HFF-Myc (cell line): ENCODE data around the gene COPS3.
"Not testable (repeated sequence)": the region's sequence is repeated elsewhere in the genome, so short reads cannot be mapped to it uniquely, and the experiment has no call there.

Source experiments
- DNase-seq: peaks from one replicate; pipeline ENCODE4 v3.0.0-alpha.2; 2011; ENCODE audit warnings: low read depth; ENCODE audit errors: extremely low read depth
- H3K4me3 ChIP-seq: replicated peaks from 2 replicates; pipeline ENCODE4 v1.5.1; 2011; ENCODE audit warnings: low read depth, mild to moderate bottlenecking, control low read depth, low read length
- CTCF ChIP-seq: IDR thresholded peaks from 2 replicates; pipeline ENCODE4 v1.5.1; 2012; ENCODE audit warnings: mild to moderate bottlenecking, low read depth, low read length, control low read depth; ENCODE audit errors: missing control alignments

Gene COPS3

DNA sequence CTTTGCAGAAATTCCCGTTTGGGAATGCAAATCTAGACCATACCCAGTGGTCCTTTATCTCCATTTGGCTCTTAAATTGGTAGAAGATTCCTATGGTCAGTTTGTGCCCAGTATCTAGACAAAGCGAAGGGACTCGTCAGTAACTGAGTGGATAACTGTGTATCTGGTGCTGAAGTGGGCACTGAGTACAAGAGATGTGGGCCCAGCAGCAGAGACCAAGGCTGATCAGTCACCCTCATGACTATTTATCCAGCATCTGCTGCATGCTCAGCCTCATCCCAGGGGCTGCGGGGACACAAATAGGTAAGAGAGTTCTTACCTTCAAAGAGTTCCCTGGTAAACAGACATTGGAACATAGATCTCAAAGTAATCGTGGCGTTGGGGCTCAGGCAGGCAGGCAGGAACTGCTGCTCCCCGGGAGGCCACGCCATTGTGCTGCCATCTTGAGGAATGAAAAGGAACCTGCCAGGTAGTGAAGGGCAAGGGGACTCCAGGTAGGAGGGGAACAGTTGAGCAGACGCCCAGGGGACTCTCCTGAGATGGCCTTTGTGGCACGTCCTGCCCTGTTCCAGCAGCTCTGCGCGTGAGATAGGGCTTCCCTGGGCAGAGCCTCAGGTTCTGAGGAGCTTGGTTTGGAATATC lies 32.4 kb upstream of the COPS3 start:
- peak; percentile 43 for TF ChIP-seq CTCF
- DNase-seq = no peak
- H3K4me3 ChIP-seq = no peak overlapping the region

GRCh38 chr17:17309356-17309755 lies 28.3 kb upstream of the COPS3 start:
- H3K4me3 ChIP-seq = no peak overlapping the region
- no peak for DNase-seq
- no peak for TF ChIP-seq CTCF

DNA sequence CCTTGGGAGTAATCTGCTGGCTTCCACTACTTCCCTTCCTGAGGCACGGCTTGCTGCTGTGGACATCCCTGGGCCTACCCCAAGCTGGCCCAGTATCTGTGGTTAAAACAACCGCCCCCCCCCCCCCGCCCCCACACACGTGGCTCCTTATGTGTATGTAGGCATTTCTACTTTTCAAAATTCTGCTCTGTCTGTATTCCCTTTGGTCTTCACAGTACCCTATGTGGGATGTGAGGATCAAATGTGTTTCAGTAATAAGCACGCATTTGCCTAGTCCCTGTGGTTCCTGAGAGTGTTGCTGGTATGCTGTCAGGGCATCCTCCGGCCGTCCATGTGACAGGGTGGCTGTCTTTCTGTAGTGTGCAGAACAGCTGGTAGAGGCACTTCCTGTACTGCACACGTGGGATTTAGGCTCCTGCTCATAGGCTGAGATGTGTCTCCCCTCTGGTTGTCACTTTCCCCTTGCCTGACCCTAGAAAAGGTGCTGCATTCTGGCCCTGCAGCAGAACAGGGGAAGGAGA lies 24.3 kb upstream of the COPS3 start:
- no peak for DNase-seq
- no peak overlapping the region for H3K4me3 ChIP-seq
- no peak for TF ChIP-seq CTCF

GRCh38 chr17:17304521-17304985 lies 23.5 kb upstream of the COPS3 start:
- peak overlapping the region; percentile 58 for H3K4me3 ChIP-seq
- no peak for TF ChIP-seq CTCF
- no peak for DNase-seq

DNA sequence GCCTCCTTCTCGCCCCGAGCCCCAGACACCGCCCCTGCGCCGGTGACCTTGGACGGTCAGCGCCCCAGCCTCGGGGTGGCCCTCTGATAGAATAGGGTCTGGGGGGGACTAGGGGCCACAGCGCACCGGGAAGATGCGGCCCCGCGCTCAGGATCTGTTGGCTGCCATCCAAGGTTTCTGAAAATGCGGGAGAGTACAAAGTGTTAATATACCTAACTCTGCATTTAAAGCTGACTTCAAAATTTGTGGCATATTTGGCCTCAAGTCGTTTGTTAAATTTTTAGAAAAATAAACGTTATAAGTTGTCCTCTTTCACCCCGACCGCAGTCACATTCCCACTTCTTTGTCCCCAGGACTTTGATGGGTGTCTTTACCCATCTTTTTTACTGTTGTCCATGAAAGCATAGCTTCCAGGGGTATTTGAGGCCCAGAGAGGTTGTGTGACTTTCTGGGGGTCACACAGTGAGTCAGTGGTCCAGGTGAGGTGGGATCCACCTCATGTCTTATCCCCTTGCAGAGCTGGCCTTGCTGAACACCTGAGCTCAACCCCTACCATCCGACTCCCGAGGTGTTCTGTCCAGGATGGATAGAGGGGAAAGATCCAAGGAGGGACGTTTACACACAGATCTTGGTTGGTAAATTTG lies 22.9 kb upstream of the COPS3 start:
- peak overlapping the region; percentile 58 for H3K4me3 ChIP-seq

GRCh38 chr17:17303010-17303846 lies 22.2 kb upstream of the COPS3 start, which contains the start of gene NT5M:
Gene NT5M, plus strand, starts transcription at chr17:17303373. Its CDS starts 178 bp downstream, at chr17:17303551.
- DNase-seq = no peak
- TF ChIP-seq CTCF = no peak

More for the DNA sequence above, 22.9 kb upstream of the COPS3 start:
- DNase-seq = no peak
- no peak for TF ChIP-seq CTCF

DNA sequence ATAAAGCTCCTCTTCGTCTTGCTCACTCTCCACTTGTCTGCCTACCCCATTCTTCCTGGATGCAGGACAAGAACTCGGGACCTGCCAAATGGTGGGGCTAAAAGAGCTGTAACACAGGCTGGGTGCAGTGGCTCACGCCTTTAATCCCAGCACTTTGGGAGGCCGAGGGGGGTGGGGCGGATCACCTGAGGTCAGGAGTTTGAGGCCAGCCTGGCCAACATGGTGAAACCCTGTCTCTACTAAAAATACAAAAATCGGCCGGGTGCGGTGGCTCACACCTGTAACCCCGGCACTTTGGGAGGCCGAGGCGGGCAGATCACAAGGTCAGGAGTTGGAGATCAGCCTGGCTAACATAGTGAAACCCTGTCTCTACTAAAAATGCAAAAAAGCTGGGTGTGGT lies 20.6 kb upstream of the COPS3 start:
- not testable (repeated sequence) for H3K4me3 ChIP-seq, DNase-seq

More at GRCh38 chr17:17303010-17303846, 22.2 kb upstream of the COPS3 start, which contains the start of gene NT5M:
- peak within 1 kb of the TSS; percentile 58 for H3K4me3 ChIP-seq
